GM20431 (cell line): ENCODE measurements around the gene TADA1.
"Not testable (repeated sequence)": the region's sequence is repeated elsewhere in the genome, so short reads cannot be mapped to it uniquely, and the experiment has no call there.

Experiments used
- in situ Hi-C: fragments of 300-500 bp; cut with MseI, MboI; formaldehyde crosslinking; loops from one replicate; pipeline ENCODE4 v1.15.0; 2020; ENCODE audit warnings: low sequenced_read_pairs; ENCODE audit not compliant: unreplicated experiment

The TADA1 gene

GRCh38 chr1:166849135-166849534 is 26.9 kb downstream of the TADA1 start:
- in situ Hi-C loops = no loop called here

GRCh38 chr1:166848193-166848592 is 27.9 kb downstream of the TADA1 start:
- in situ Hi-C loops = no loop called here

GRCh38 chr1:166844791-166845190 is 31.3 kb downstream of the TADA1 start:
- in situ Hi-C loops = no loop called here

GRCh38 chr1:166843769-166844596 is 32.1 kb downstream of the TADA1 start:
- in situ Hi-C loops = no loop called here

- in situ Hi-C loops = no loop called here
Observed at GRCh38 chr1:166843322-166843721, 32.7 kb downstream of the TADA1 start.

GRCh38 chr1:166840309-166841274 is 35.5 kb downstream of the TADA1 start:
- in situ Hi-C loops = no loop called here

- in situ Hi-C loops = no loop called here
Observed at GRCh38 chr1:166839600-166840308, 36.3 kb downstream of the TADA1 start.

GRCh38 chr1:166838766-166839599 is 37.1 kb downstream of the TADA1 start, which contains the start of gene POGK:
Gene POGK (plus strand): TSS chr1:166839475. CDS start chr1:166840957, 1,482 bp downstream.
- in situ Hi-C loops = no loop called here

- in situ Hi-C loops = no loop called here
Observed at GRCh38 chr1:166836733-166837132, 39.3 kb downstream of the TADA1 start.

GRCh38 chr1:166829762-166830161 is 46.3 kb downstream of the TADA1 start:
- in situ Hi-C loops = not testable (repeated sequence)

- in situ Hi-C loops = no loop called here
Observed at GRCh38 chr1:166827426-166827825, 48.6 kb downstream of the TADA1 start.

GRCh38 chr1:166822385-166822784 is 53.7 kb downstream of the TADA1 start:
- in situ Hi-C loops = no loop called here

- in situ Hi-C loops = no loop called here
Observed at GRCh38 chr1:166819974-166820373, 56.1 kb downstream of the TADA1 start.

GRCh38 chr1:166814611-166815010 is 61.5 kb downstream of the TADA1 start:
- in situ Hi-C loops = no loop called here

- in situ Hi-C loops = no loop called here
Observed at GRCh38 chr1:166813508-166814223, 62.4 kb downstream of the TADA1 start.

GRCh38 chr1:166811691-166812090 is 64.4 kb downstream of the TADA1 start:
- in situ Hi-C loops = no loop called here

- in situ Hi-C loops = no loop called here
Observed at GRCh38 chr1:166808952-166809351, 67.1 kb downstream of the TADA1 start.
